Measurements from ENCODE around the gene GAS1. TPM values are rescaled to one million over a fixed set of nuclear protein-coding genes. Genes with fewer than 3 reads are reported as not detected.

Gene GAS1
- total RNA-seq, 2 experiments from 2014 or later = 0.11 to 0.21 TPM

GRCh38 chr9:86960938-86961337, 13.6 kb upstream of the GAS1 start:
- no peak for DNase-seq
- intact Hi-C loops (cut with DNase I, micrococcal nuclease) = no loop called here
- H3K36me3 Mint-ChIP-seq (ENCODE audit: low read depth) = no peaks in the 10 kb centered on the region
- no peak overlapping the region for H3K4me3 Mint-ChIP-seq
- H3K9me3 Mint-ChIP-seq (ENCODE audit: low read depth) = no peaks in the 10 kb centered on the region
- H3K4me1 Mint-ChIP-seq = no peaks in the 10 kb centered on the region
- ChIA-PET CTCF (interaction anchor here (0.6 kb wide), 1 partner anchor 12 kb away, joined by 3 read pairs; no protein-coding TSS in a partner anchor), POLR2A (no interaction called here)
- ATAC-seq = no peak
- H3K27me3 Mint-ChIP-seq = peaks cover 15% of the 10 kb centered on the region
- H3K27ac Mint-ChIP-seq = no peak overlapping the region

GRCh38 chr9:86958203-86958602, 10.9 kb upstream of the GAS1 start:
- Mint-ChIP-seq H3K27me3 (peaks cover 15% of the 10 kb centered on the region), H3K4me1 (no peaks in the 10 kb centered on the region), H3K36me3 (ENCODE audit: low read depth) (no peaks in the 10 kb centered on the region), H3K27ac (no peak overlapping the region), H3K9me3 (ENCODE audit: low read depth) (no peaks in the 10 kb centered on the region), H3K4me3 (no peak overlapping the region)
- DNase-seq (no peak), ATAC-seq (no peak)
- ChIA-PET POLR2A (no interaction called here), CTCF (interaction anchor here (0.9 kb wide), 1 partner anchor 10 kb away, joined by 3 read pairs; no protein-coding TSS in a partner anchor)
- intact Hi-C loops (cut with DNase I, micrococcal nuclease) = no loop called here

- POLR2A ChIA-PET = no interaction called here
- Mint-ChIP-seq H3K36me3 (ENCODE audit: low read depth) (no peaks in the 10 kb centered on the region), H3K4me3 (no peak overlapping the region), H3K4me1 (no peaks in the 10 kb centered on the region), H3K27me3 (peaks cover 8% of the 10 kb centered on the region), H3K27ac (no peak overlapping the region), H3K9me3 (ENCODE audit: low read depth) (no peaks in the 10 kb centered on the region)
- ATAC-seq (no peak), DNase-seq (no peak)
- intact Hi-C loops (cut with DNase I, micrococcal nuclease) = no loop called here
- CTCF ChIA-PET = interaction anchor here (0.5 kb wide), 1 partner anchor 10 kb away, joined by 3 read pairs; no protein-coding TSS in a partner anchor
These were observed 8.3 kb upstream of the GAS1 start for GRCh38 chr9:86955561-86955960.

GRCh38 chr9:86955042-86955441, 7.7 kb upstream of the GAS1 start:
- ChIA-PET CTCF (interaction anchor here (0.5 kb wide), 1 partner anchor 10 kb away, joined by 3 read pairs; no protein-coding TSS in a partner anchor), POLR2A (no interaction called here)
- no peak overlapping the region for H3K4me3 Mint-ChIP-seq
- H3K4me1 Mint-ChIP-seq = no peaks in the 10 kb centered on the region
- H3K27ac Mint-ChIP-seq = no peak overlapping the region
- H3K9me3 Mint-ChIP-seq (ENCODE audit: low read depth) = no peaks in the 10 kb centered on the region
- intact Hi-C loops (cut with DNase I, micrococcal nuclease) = no loop called here
- ATAC-seq = no peak
- no peaks in the 10 kb centered on the region for H3K36me3 Mint-ChIP-seq (ENCODE audit: low read depth)
- peaks cover 5% of the 10 kb centered on the region for H3K27me3 Mint-ChIP-seq
- no peak for DNase-seq

GRCh38 chr9:86953181-86953580, 5.9 kb upstream of the GAS1 start:
- POLR2A ChIA-PET = no interaction called here
- CTCF ChIA-PET = no interaction called here
- no peaks in the 10 kb centered on the region for H3K36me3 Mint-ChIP-seq (ENCODE audit: low read depth)
- H3K27me3 Mint-ChIP-seq = peaks cover 5% of the 10 kb centered on the region
- no peak overlapping the region for H3K27ac Mint-ChIP-seq
- ATAC-seq = no peak
- intact Hi-C loops (cut with DNase I, micrococcal nuclease) = no loop called here
- DNase-seq = no peak
- no peaks in the 10 kb centered on the region for H3K9me3 Mint-ChIP-seq (ENCODE audit: low read depth)
- H3K4me3 Mint-ChIP-seq = no peak overlapping the region
- H3K4me1 Mint-ChIP-seq = peaks cover 6% of the 10 kb centered on the region

- peak; percentile 85 for DNase-seq
- Mint-ChIP-seq H3K27me3 (peaks cover 16% of the 10 kb centered on the region), H3K36me3 (ENCODE audit: low read depth) (no peaks in the 10 kb centered on the region), H3K4me3 (peak overlapping the region; percentile 74), H3K4me1 (peaks cover 9% of the 10 kb centered on the region), H3K9me3 (ENCODE audit: low read depth) (no peaks in the 10 kb centered on the region), H3K27ac (no peak overlapping the region)
- POLR2A ChIA-PET = no interaction called here
- CTCF ChIA-PET = interaction anchor here (0.6 to 1.2 kb wide), 8 partner anchors 9 to 542 kb away, joined by 3 to 7 read pairs (median 3); no protein-coding TSS in a partner anchor
- peak; percentile 55 for ATAC-seq
- intact Hi-C loops (cut with DNase I, micrococcal nuclease) = loop anchor here (2.0 to 10.0 kb wide), 7 partner anchors 174 to 1141 kb away; partner anchors contain the start of gene TUT7 (in 1 of the 2)
These were observed 996 bp upstream of the GAS1 start for GRCh38 chr9:86948074-86948929.

GRCh38 chr9:86946201-86947145, 833 bp downstream of the GAS1 start:
- Mint-ChIP-seq H3K36me3 (ENCODE audit: low read depth) (no peaks in the 10 kb centered on the region), H3K4me3 (peak overlapping the region; percentile 64), H3K27ac (no peak overlapping the region), H3K4me1 (peaks cover 9% of the 10 kb centered on the region), H3K9me3 (ENCODE audit: low read depth) (no peaks in the 10 kb centered on the region), H3K27me3 (peaks cover 26% of the 10 kb centered on the region)
- ChIA-PET POLR2A (no interaction called here), CTCF (no interaction called here)
- DNase-seq = peak; percentile 81
- intact Hi-C loops (cut with DNase I, micrococcal nuclease) = loop anchor here (2.0 to 10.0 kb wide), 7 partner anchors 176 to 1139 kb away; partner anchors contain the start of genes ISCA1 (in 1 of the 2) and TUT7 (in 1 of the 2)
- peak; percentile 71 for ATAC-seq

GRCh38 chr9:86945728-86946200, 1.5 kb downstream of the GAS1 start:
- intact Hi-C loops (cut with DNase I, micrococcal nuclease) = loop anchor here (2.0 to 10.0 kb wide), 7 partner anchors 177 to 1138 kb away; partner anchors contain the start of genes ISCA1 (in 1 of the 2) and TUT7 (in 1 of the 2)
- ChIA-PET POLR2A (no interaction called here), CTCF (interaction anchor here (0.7 kb wide), 1 partner anchor 10 kb away, joined by 3 read pairs; no protein-coding TSS in a partner anchor)
- H3K9me3 Mint-ChIP-seq (ENCODE audit: low read depth) = no peaks in the 10 kb centered on the region
- H3K4me3 Mint-ChIP-seq = peak overlapping the region; percentile 64
- no peak overlapping the region for H3K27ac Mint-ChIP-seq
- H3K27me3 Mint-ChIP-seq = peaks cover 32% of the 10 kb centered on the region
- H3K4me1 Mint-ChIP-seq = peaks cover 9% of the 10 kb centered on the region
- no peaks in the 10 kb centered on the region for H3K36me3 Mint-ChIP-seq (ENCODE audit: low read depth)
- DNase-seq (no peak), ATAC-seq (peak; percentile 4)

GRCh38 chr9:86944796-86945727, 2.2 kb downstream of the GAS1 start:
- Mint-ChIP-seq H3K9me3 (ENCODE audit: low read depth) (no peaks in the 10 kb centered on the region), H3K27me3 (peaks cover 32% of the 10 kb centered on the region), H3K36me3 (ENCODE audit: low read depth) (no peaks in the 10 kb centered on the region), H3K4me1 (peaks cover 9% of the 10 kb centered on the region), H3K27ac (no peak overlapping the region), H3K4me3 (peak overlapping the region; percentile 53)
- ChIA-PET CTCF (interaction anchor here (0.7 kb wide), 1 partner anchor 10 kb away, joined by 3 read pairs; no protein-coding TSS in a partner anchor), POLR2A (no interaction called here)
- ATAC-seq = no peak
- DNase-seq = no peak
- intact Hi-C loops (cut with DNase I, micrococcal nuclease) = loop anchor here (5.0 to 10.0 kb wide), 6 partner anchors 177 to 1138 kb away; partner anchors contain the start of gene TUT7 (in 1 of the 2)
